ENCODE data around the gene SETD4.

DNA sequence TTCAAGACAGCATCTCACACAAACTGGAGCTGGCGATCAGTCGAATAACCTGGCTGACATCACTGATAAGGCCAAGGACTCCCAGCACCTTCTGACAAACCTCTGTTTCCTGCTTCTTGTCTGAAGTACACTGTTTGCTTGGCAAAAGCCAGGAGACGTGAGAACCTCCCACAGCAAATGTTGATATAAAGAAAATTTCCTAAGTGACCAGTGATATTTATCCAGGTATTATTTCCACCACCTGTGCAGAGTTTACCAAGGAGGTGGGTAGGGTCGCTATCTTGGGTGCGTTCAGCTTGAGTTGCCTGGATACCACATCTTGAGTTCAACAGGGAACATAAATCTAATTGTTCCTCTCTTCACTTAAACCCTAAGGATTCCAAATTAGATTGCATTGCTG is 72.9 kb downstream of the SETD4 start:
- TF ChIP-seq YY1 (IDR thresholded peaks at IDR 0.05; ENCODE audit: extremely low read depth, insufficient replicate concordance, low read depth, low read length) (no peak), EZH2 (IDR thresholded peaks at IDR 0.05) (no peak), RAD21 (IDR thresholded peaks at IDR 0.05; ENCODE audit: low read depth) (no peak), POLR2A (IDR thresholded peaks at IDR 0.05; ENCODE audit: borderline replicate concordance, extremely low read depth, insufficient read depth, insufficient read length) (no peak), ELF1 (IDR thresholded peaks at IDR 0.05; ENCODE audit: borderline replicate concordance, low read depth) (no peak), POLR2AphosphoS5 (IDR thresholded peaks at IDR 0.05; ENCODE audit: low read depth, low read length) (no peak), SIN3A (IDR thresholded peaks at IDR 0.05; ENCODE audit: low read depth) (no peak), ZNF274 (IDR thresholded peaks at IDR 0.05; ENCODE audit: low read depth, low read length) (no peak), CEBPB (IDR thresholded peaks at IDR 0.05; ENCODE audit: low read depth) (no peak)
- TF ChIP-seq, protein P1, sequence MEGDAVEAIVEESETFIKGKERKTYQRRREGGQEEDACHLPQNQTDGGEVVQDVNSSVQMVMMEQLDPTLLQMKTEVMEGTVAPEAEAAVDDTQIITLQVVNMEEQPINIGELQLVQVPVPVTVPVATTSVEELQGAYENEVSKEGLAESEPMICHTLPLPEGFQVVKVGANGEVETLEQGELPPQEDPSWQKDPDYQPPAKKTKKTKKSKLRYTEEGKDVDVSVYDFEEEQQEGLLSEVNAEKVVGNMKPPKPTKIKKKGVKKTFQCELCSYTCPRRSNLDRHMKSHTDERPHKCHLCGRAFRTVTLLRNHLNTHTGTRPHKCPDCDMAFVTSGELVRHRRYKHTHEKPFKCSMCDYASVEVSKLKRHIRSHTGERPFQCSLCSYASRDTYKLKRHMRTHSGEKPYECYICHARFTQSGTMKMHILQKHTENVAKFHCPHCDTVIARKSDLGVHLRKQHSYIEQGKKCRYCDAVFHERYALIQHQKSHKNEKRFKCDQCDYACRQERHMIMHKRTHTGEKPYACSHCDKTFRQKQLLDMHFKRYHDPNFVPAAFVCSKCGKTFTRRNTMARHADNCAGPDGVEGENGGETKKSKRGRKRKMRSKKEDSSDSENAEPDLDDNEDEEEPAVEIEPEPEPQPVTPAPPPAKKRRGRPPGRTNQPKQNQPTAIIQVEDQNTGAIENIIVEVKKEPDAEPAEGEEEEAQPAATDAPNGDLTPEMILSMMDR (IDR thresholded peaks at IDR 0.05 in 2 of 3, conservative IDR thresholded peaks at IDR 0.05 in 1 of 3; ENCODE audit: borderline replicate concordance in 1 of 3, insufficient read depth in 1 of 3, low read depth in 2 of 3, low read length in 2 of 3), result no peak
- TF ChIP-seq, protein P2, sequence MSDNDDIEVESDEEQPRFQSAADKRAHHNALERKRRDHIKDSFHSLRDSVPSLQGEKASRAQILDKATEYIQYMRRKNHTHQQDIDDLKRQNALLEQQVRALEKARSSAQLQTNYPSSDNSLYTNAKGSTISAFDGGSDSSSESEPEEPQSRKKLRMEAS (IDR thresholded peaks at IDR 0.05), result no peak
- TF ChIP-seq, protein P3, sequence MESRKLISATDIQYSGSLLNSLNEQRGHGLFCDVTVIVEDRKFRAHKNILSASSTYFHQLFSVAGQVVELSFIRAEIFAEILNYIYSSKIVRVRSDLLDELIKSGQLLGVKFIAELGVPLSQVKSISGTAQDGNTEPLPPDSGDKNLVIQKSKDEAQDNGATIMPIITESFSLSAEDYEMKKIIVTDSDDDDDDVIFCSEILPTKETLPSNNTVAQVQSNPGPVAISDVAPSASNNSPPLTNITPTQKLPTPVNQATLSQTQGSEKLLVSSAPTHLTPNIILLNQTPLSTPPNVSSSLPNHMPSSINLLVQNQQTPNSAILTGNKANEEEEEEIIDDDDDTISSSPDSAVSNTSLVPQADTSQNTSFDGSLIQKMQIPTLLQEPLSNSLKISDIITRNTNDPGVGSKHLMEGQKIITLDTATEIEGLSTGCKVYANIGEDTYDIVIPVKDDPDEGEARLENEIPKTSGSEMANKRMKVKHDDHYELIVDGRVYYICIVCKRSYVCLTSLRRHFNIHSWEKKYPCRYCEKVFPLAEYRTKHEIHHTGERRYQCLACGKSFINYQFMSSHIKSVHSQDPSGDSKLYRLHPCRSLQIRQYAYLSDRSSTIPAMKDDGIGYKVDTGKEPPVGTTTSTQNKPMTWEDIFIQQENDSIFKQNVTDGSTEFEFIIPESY (IDR thresholded peaks at IDR 0.05; ENCODE audit: extremely low read depth, insufficient replicate concordance, low read length), result no peak
